K562 (cell line): ENCODE data around the gene THADA. TPM values are rescaled to one million over a fixed set of nuclear protein-coding genes. Genes with fewer than 3 reads are reported as not detected.

Experiments used
- ARID2 ChIP-seq: fragments of 450-650 bp; IDR thresholded peaks from 2 replicates; pipeline ENCODE4 v1.6.1; 2017; ENCODE audit warnings: antibody characterized with exemption, mild to moderate bottlenecking
- CREB1 ChIP-seq, 2 experiments: sonication (generic) in 1 of 2; formaldehyde crosslinking in 1 of 2; IDR thresholded peaks; 2 replicates each; pipeline versions ENCODE4 v1.6.1 to v1.8.0; 2012 to 2022; ENCODE audit warnings: inconsistent platforms in 1 of 2, mild to moderate bottlenecking in 1 of 2, missing genetic modification reagents in 1 of 2, moderate library complexity in 1 of 2
- HDGF ChIP-seq: fragments of 450-650 bp; IDR thresholded peaks from 2 replicates; pipeline ENCODE4 v1.6.1; 2016
- HLTF ChIP-seq: fragments of 450-650 bp; IDR thresholded peaks from 2 replicates; pipeline ENCODE4 v1.6.1; 2016
- NR2C2 ChIP-seq, 2 experiments: fragments of 200-800 bp in 1 of 2; sonication (Bioruptor generic) in 1 of 2; sonication (generic) in 1 of 2; formaldehyde crosslinking in 1 of 2; IDR thresholded peaks; 2 replicates each; pipeline versions ENCODE4 v1.6.1 to v1.8.0; 2016 to 2022; ENCODE audit warnings: mild to moderate bottlenecking in 1 of 2, missing compliant biosample characterization in 1 of 2, missing genetic modification characterization in 1 of 2, missing genetic modification reagents in 1 of 2
- OTX1 ChIP-seq: fragments of 450-650 bp; formaldehyde crosslinking; IDR thresholded peaks from 2 replicates; pipeline ENCODE4 v1.4.0; 2022; ENCODE audit warnings: mild to moderate bottlenecking
- RFX7 ChIP-seq: fragments of 250-450 bp; sonication (Bioruptor Pico); IDR thresholded peaks from 2 replicates; pipeline ENCODE4 v1.5.1; 2021; ENCODE audit warnings: mild to moderate bottlenecking
- SRSF9 ChIP-seq: fragments of 200-400 bp; formaldehyde crosslinking; IDR thresholded peaks from 2 replicates; pipeline ENCODE4 v1.6.1; 2017; ENCODE audit warnings: low read depth, low read length, borderline replicate concordance
- THAP12 ChIP-seq: fragments of 250-450 bp; sonication (Bioruptor Pico); IDR thresholded peaks from 2 replicates; pipeline ENCODE4 v1.9.0; 2021; ENCODE audit warnings: mild to moderate bottlenecking, inconsistent platforms
- TOE1 ChIP-seq, 2 experiments: fragments of 450-650 bp in 1 of 2; sonication (generic) in 1 of 2; formaldehyde crosslinking in 1 of 2; IDR thresholded peaks; 2 replicates each; pipeline versions ENCODE4 v1.7.1 to v1.8.0; 2016 to 2022; ENCODE audit warnings: borderline replicate concordance in 2 of 2, mild to moderate bottlenecking in 2 of 2, antibody characterized with exemption in 1 of 2, inconsistent platforms in 1 of 2, low read depth in 1 of 2, missing genetic modification reagents in 1 of 2, moderate library complexity in 1 of 2
- TRIM25 ChIP-seq: fragments of 450-650 bp; IDR thresholded peaks from 2 replicates; pipeline ENCODE4 v1.7.0; 2016; ENCODE audit warnings: borderline replicate concordance
- USF1 ChIP-seq: sonication (generic); formaldehyde crosslinking; IDR thresholded peaks from 2 replicates; pipeline ENCODE4 v1.9.0; 2022; ENCODE audit warnings: mild to moderate bottlenecking, missing genetic modification reagents
- ZNF165 ChIP-seq: fragments of 250-450 bp; sonication (Bioruptor Pico); IDR thresholded peaks from 2 replicates; pipeline ENCODE4 v1.4.0; 2020; ENCODE audit warnings: borderline replicate concordance
- ZNF384 ChIP-seq: IDR thresholded peaks from 2 replicates; pipeline ENCODE4 v1.6.1; 2012; ENCODE audit warnings: low read depth, low read length, improper control_type of control experiment
- ZNF398 ChIP-seq: fragments of 250-450 bp; sonication (Bioruptor Pico); IDR thresholded peaks from 2 replicates; pipeline ENCODE4 v1.8.0; 2021; ENCODE audit warnings: moderate library complexity, mild to moderate bottlenecking, inconsistent platforms
- ZNF445 ChIP-seq: fragments of 250-450 bp; sonication (Bioruptor Pico); IDR thresholded peaks from 2 replicates; pipeline ENCODE4 v1.4.0; 2020; ENCODE audit warnings: low read depth, mild to moderate bottlenecking, moderate library complexity
- ZNF77 ChIP-seq: fragments of 250-450 bp; sonication (Bioruptor Pico); IDR thresholded peaks from 2 replicates; pipeline ENCODE4 v1.5.0; 2020
- polyA plus RNA-seq, 8 experiments: library from polyadenylated mRNA; depleted of rRNA in 4 of 8; stranded (reverse) in 5 of 8; unstranded in 3 of 8; fragments of >200 nt; fragmentation: Nextera tagmentation in 2 of 8; fragmentation: Illumina TruSeq in 1 of 8; extraction: Ambion mirVana in 2 of 8; extraction: Trizol in 1 of 8; gene quantifications; 2 replicates each; pipeline versions ENCODE4 v1.2.1 to v1.2.3, GENCODE V29; 2011 to 2014; ENCODE audit warnings: inconsistent platforms in 1 of 8, missing spikeins in 1 of 8
- total RNA-seq, 7 experiments: library from RNA; depleted of rRNA in 6 of 7; stranded (reverse); fragments of >200 nt in 6 of 7; fragmentation: Illumina TruSeq in 2 of 7; extraction: Trizol in 2 of 7; gene quantifications; 2 replicates each; pipeline versions ENCODE4 v1.2.1 to v1.2.3, GENCODE V29; 2011 to 2021; ENCODE audit warnings: low replicate concordance in 1 of 7
- TF ChIP-seq, protein P1 (sequence below), 2 experiments: fragments of 450-650 bp in 1 of 2; sonication (generic) in 1 of 2; formaldehyde crosslinking; conservative IDR thresholded peaks; 2 replicates each; pipeline versions ENCODE4 v1.4.0 to v1.8.1; 2020 to 2022; ENCODE audit warnings: mild to moderate bottlenecking in 1 of 2, missing genetic modification reagents in 1 of 2

THADA gene
- total and polyA plus RNA-seq, 9 of the 15 experiments (the other 6 are each of a cell fraction or from before 2014, with no cell fraction given), result 17.8 to 34.7 (median 31.9) TPM

DNA sequence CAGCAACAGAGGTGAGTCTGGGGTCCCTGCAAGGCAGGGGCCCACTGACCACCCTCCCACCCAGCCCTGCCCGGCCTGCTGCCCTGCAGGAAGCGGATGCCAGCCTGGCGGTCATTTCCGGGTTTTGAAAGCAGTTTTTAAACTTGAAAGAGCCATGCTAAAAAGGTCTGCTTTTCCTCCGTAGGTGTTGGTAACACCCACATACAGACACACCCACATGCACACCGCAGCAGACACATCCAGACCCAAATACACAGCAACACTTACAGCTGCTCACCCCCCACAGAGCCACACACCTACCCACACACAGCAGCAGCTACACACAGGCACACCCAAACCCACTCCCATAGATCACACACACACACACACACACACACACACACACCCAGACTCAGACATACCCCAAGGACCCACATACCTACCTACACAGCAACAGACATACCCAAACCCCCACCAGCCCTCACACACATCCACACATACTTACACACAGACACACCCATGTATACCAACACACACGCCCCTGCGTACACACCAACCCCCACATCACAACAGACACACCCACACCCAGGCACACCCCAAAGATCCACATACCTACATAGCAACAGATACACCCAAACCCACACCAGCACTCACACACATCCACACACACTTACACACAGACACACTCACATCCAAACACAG lies 377.0 kb downstream of the THADA start (continued):
- TF ChIP-seq ZNF398 (no peak), SRSF9 (no peak), ZNF445 (CRISPR knock-in tag) (no peak), RFX7 (CRISPR knock-in tag) (no peak), TOE1 (IDR thresholded peaks at IDR 0.05; ENCODE audit: borderline replicate concordance) (0 out of 2 replicates have a peak, but pooled peaks have one; percentile 50), TOE1 (CRISPR knock-in tag; IDR thresholded peaks at IDR 0.05; ENCODE audit: borderline replicate concordance, low read depth) (no peak), HDGF (peak; percentile 98), ZNF384 (no peak), THAP12 (CRISPR knock-in tag) (0 out of 2 replicates have a peak, but pooled peaks have one; percentile 10), USF1 (CRISPR knock-in tag) (no peak), HLTF (0 out of 2 replicates have a peak, but pooled peaks have one; percentile 19), ARID2 (0 out of 2 replicates have a peak, but pooled peaks have one; percentile 6), CREB1 (IDR thresholded peaks at IDR 0.05) (no peak), CREB1 (CRISPR knock-in tag; IDR thresholded peaks at IDR 0.05) (0 out of 2 replicates have a peak, but pooled peaks have one; percentile 21), NR2C2 (CRISPR knock-in tag; IDR thresholded peaks at IDR 0.05) (no peak; the same call in 1 of the 2 replicates), NR2C2 (tag; IDR thresholded peaks at IDR 0.05) (0 out of 2 replicates have a peak, but pooled peaks have one; percentile 2), TRIM25 (0 out of 2 replicates have a peak, but pooled peaks have one; percentile 56), OTX1 (peak; percentile 80), ZNF165 (CRISPR knock-in tag) (no peak), ZNF77 (CRISPR knock-in tag) (no peak)
- TF ChIP-seq, protein P1, sequence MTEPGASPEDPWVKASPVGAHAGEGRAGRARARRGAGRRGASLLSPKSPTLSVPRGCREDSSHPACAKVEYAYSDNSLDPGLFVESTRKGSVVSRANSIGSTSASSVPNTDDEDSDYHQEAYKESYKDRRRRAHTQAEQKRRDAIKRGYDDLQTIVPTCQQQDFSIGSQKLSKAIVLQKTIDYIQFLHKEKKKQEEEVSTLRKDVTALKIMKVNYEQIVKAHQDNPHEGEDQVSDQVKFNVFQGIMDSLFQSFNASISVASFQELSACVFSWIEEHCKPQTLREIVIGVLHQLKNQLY (CRISPR knock-in tag; conservative IDR thresholded peaks at IDR 0.05), result no peak
